Vagina (tissue), 2 donors: Measurements from ENCODE around the gene MFNG. TPM values are rescaled to one million over a fixed set of nuclear protein-coding genes. Genes with fewer than 3 reads are reported as not detected.

ENCODE experiments used
- DNase-seq, 2 donors: peaks; one replicate each; pipeline ENCODE4 v3.0.0-alpha.2; 2017; ENCODE audit errors: extremely low spot score in 2 of 2
- H3K27ac ChIP-seq: fragments of 200-600 bp; sonication (generic); one replicate; pipeline ENCODE4 v1.5.1; 2019
- H3K27me3 ChIP-seq: fragments of 200-600 bp; sonication (generic); one replicate; pipeline ENCODE4 v1.5.1; 2019
- H3K36me3 ChIP-seq, 2 donors: fragments of 200-600 bp; sonication (generic); one replicate each; pipeline ENCODE4 v1.5.1; 2017 to 2019
- H3K4me1 ChIP-seq: fragments of 200-600 bp; sonication (generic); one replicate; pipeline ENCODE4 v1.5.1; 2019
- H3K4me3 ChIP-seq, 2 donors: fragments of 200-600 bp; sonication (generic); 1 replicate in 1 of 2; 2 replicates in 1 of 2; pipeline ENCODE4 v1.5.1; 2016 to 2019
- H3K9me3 ChIP-seq: fragments of 200-600 bp; sonication (generic); one replicate; pipeline ENCODE4 v1.5.1; 2019
- POLR2A ChIP-seq, 2 donors: fragments of 450-650 bp; IDR thresholded peaks; one replicate each; pipeline ENCODE4 v1.6.1; 2017; ENCODE audit warnings: antibody characterized with exemption in 2 of 2, mild to moderate bottlenecking in 2 of 2, moderate library complexity in 2 of 2
- POLR2AphosphoS5 ChIP-seq, 2 donors: sonication (generic); formaldehyde crosslinking; IDR thresholded peaks; one replicate each; pipeline ENCODE4 v1.9.0; 2017; ENCODE audit warnings: antibody characterized with exemption in 2 of 2, mild to moderate bottlenecking in 2 of 2, low read depth in 1 of 2; ENCODE audit not compliant: insufficient read depth in 1 of 2
- intact Hi-C: fragments of 100-400 bp; cut with DNase I; formaldehyde crosslinking; loops from one replicate; pipeline ENCODE4 v1.15.1; 2023
- total RNA-seq: library from RNA; depleted of rRNA; stranded (reverse); fragments of >200 nt; gene quantifications from one replicate; pipeline ENCODE4 v1.2.3, GENCODE V29; 2016
- TF ChIP-seq, protein P1 (sequence below), 3 experiments: fragments of 450-650 bp in 2 of 3; fragments of 200-600 bp in 1 of 3; sonication (generic) in 1 of 3; IDR thresholded peaks; one replicate each; pipeline ENCODE4 v1.5.1; 2017 to 2019; ENCODE audit warnings: antibody characterized with exemption in 3 of 3, mild to moderate bottlenecking in 2 of 3, moderate library complexity in 2 of 3

The MFNG gene
- total RNA-seq, 1 donor from 2014 or later: 15.2 TPM

DNA sequence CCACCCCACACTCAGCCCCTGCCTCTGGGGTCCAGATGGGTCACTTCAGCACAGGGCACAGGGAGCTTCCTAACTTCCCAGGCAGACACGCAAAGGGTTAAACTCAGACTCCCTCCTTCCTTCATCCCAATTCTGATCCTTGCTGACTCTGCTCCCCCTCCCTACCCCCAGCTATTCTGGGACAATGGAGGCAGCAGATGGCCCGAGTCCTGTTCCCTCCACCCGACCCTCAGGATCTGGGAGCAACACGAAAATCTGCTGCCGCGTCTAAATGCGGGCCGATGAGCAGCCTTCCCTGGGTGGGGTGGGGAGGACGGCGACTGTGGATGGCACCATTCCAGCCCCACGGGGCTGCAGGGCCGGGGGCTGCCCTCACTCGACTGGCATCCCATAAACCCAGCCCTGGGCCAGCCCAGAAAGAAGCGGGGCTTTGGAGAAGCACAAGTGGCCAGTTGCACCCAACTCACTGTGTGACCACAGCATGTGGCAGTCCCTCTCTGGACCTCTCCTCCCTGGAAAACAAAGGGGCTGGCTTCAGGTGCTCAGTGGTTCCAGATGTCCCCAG is 18.7 kb downstream of the MFNG start:
- no peak for TF ChIP-seq POLR2A (IDR thresholded peaks at IDR 0.05)
- TF ChIP-seq, protein P1, sequence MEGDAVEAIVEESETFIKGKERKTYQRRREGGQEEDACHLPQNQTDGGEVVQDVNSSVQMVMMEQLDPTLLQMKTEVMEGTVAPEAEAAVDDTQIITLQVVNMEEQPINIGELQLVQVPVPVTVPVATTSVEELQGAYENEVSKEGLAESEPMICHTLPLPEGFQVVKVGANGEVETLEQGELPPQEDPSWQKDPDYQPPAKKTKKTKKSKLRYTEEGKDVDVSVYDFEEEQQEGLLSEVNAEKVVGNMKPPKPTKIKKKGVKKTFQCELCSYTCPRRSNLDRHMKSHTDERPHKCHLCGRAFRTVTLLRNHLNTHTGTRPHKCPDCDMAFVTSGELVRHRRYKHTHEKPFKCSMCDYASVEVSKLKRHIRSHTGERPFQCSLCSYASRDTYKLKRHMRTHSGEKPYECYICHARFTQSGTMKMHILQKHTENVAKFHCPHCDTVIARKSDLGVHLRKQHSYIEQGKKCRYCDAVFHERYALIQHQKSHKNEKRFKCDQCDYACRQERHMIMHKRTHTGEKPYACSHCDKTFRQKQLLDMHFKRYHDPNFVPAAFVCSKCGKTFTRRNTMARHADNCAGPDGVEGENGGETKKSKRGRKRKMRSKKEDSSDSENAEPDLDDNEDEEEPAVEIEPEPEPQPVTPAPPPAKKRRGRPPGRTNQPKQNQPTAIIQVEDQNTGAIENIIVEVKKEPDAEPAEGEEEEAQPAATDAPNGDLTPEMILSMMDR (IDR thresholded peaks at IDR 0.05): no peak
- TF ChIP-seq POLR2AphosphoS5 (IDR thresholded peaks at IDR 0.05; ENCODE audit: insufficient read depth in 1 of 2, low read depth in 1 of 2): no peak
- Histone ChIP-seq H3K36me3 (no peaks in the 10 kb centered on the region), H3K4me1 (no peaks in the 10 kb centered on the region), H3K4me3 (no peak overlapping the region), H3K27me3 (no peaks in the 10 kb centered on the region), H3K9me3 (no peaks in the 10 kb centered on the region), H3K27ac (no peak overlapping the region)
- DNase-seq: no peak
- intact Hi-C loops: no loop called here

GRCh38 chr22:37464181-37464580 is 22.0 kb downstream of the MFNG start:
- Histone ChIP-seq H3K4me1 (no peaks in the 10 kb centered on the region), H3K27ac (no peak overlapping the region), H3K36me3 (no peaks in the 10 kb centered on the region), H3K27me3 (no peaks in the 10 kb centered on the region), H3K9me3 (no peaks in the 10 kb centered on the region), H3K4me3 (no peak overlapping the region)
- TF ChIP-seq POLR2A (IDR thresholded peaks at IDR 0.05) (no peak), POLR2AphosphoS5 (IDR thresholded peaks at IDR 0.05; ENCODE audit: insufficient read depth in 1 of 2, low read depth in 1 of 2) (no peak)
- TF ChIP-seq, protein P1 (IDR thresholded peaks at IDR 0.05): no peak
- intact Hi-C loops: no loop called here
- no peak for DNase-seq

DNA sequence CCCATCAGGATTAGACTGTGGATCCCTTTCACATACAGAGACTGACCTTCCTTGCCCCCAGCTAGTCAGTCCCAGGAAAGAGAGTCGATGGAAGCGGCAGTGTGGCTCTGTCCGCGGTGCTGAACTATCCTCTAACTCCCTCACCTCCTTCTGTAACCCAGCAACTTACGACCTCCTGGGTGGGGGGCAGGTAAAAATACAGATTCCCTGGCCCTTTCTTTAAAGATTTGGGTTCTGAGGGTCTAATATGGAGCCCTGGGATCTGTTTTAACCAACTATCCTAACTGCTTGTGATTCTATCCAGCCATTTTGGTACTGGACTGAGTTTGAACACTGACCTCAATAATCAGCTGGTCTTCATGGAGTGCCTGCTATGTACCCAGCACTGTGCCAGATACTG is 23.2 kb downstream of the MFNG start:
- Histone ChIP-seq H3K9me3 (no peaks in the 10 kb centered on the region), H3K36me3 (no peaks in the 10 kb centered on the region), H3K4me3 (no peak overlapping the region), H3K27ac (no peak overlapping the region), H3K4me1 (no peaks in the 10 kb centered on the region), H3K27me3 (no peaks in the 10 kb centered on the region)
- TF ChIP-seq, protein P1 (IDR thresholded peaks at IDR 0.05): no peak
- TF ChIP-seq POLR2AphosphoS5 (IDR thresholded peaks at IDR 0.05; ENCODE audit: insufficient read depth in 1 of 2, low read depth in 1 of 2): no peak
- no peak for TF ChIP-seq POLR2A (IDR thresholded peaks at IDR 0.05)
- no peak for DNase-seq
- intact Hi-C loops: no loop called here

GRCh38 chr22:37462436-37462835 is 23.7 kb downstream of the MFNG start:
- intact Hi-C loops: no loop called here
- no peaks in the 10 kb centered on the region for H3K27me3 ChIP-seq
- TF ChIP-seq POLR2A (IDR thresholded peaks at IDR 0.05) (no peak), POLR2AphosphoS5 (IDR thresholded peaks at IDR 0.05; ENCODE audit: insufficient read depth in 1 of 2, low read depth in 1 of 2) (no peak)
- TF ChIP-seq, protein P1 (IDR thresholded peaks at IDR 0.05): no peak

GRCh38 chr22:37461961-37462360 is 24.2 kb downstream of the MFNG start:
- H3K27me3 ChIP-seq: peaks cover 4% of the 10 kb centered on the region
- H3K4me3 ChIP-seq: no peak overlapping the region
- H3K36me3 ChIP-seq: no peaks in the 10 kb centered on the region
- intact Hi-C loops: no loop called here
- no peaks in the 10 kb centered on the region for H3K9me3 ChIP-seq
- H3K27ac ChIP-seq: no peak overlapping the region
- DNase-seq: no peak
- TF ChIP-seq POLR2AphosphoS5 (IDR thresholded peaks at IDR 0.05; ENCODE audit: insufficient read depth in 1 of 2, low read depth in 1 of 2): no peak
- TF ChIP-seq POLR2A (IDR thresholded peaks at IDR 0.05): no peak
- TF ChIP-seq, protein P1 (IDR thresholded peaks at IDR 0.05): no peak
- H3K4me1 ChIP-seq: no peaks in the 10 kb centered on the region

More at GRCh38 chr22:37462436-37462835, 23.7 kb downstream of the MFNG start:
- no peaks in the 10 kb centered on the region for H3K36me3 ChIP-seq
- H3K4me3 ChIP-seq: no peak overlapping the region
- DNase-seq: no peak
- no peak overlapping the region for H3K27ac ChIP-seq
- no peaks in the 10 kb centered on the region for H3K4me1 ChIP-seq
- no peaks in the 10 kb centered on the region for H3K9me3 ChIP-seq
